ENCODE measurements around the gene KCTD15. TPM values are rescaled to one million over a fixed set of nuclear protein-coding genes. Genes with fewer than 3 reads are reported as not detected.

KCTD15 gene
- total RNA-seq, 1 experiment from 2014 or later = 65.4 TPM

- DNase-seq (ENCODE audit: low read depth, low spot score) = no peak
- in situ Hi-C loops (cut with HindIII; ENCODE audit: low pct_unique_long_range_greater_than_20kb, low sequenced_read_pairs) = no loop called here
Observed at GRCh38 chr19:33823341-33823740, 26.7 kb downstream of the KCTD15 start.

- no peak for DNase-seq (ENCODE audit: low read depth, low spot score)
- in situ Hi-C loops (cut with HindIII; ENCODE audit: low pct_unique_long_range_greater_than_20kb, low sequenced_read_pairs) = no loop called here
Observed at GRCh38 chr19:33825556-33825955, 28.9 kb downstream of the KCTD15 start.

- in situ Hi-C loops (cut with HindIII; ENCODE audit: low pct_unique_long_range_greater_than_20kb, low sequenced_read_pairs) = no loop called here
- DNase-seq (ENCODE audit: low read depth, low spot score) = no peak
Observed at GRCh38 chr19:33826521-33826920, 29.9 kb downstream of the KCTD15 start.

- in situ Hi-C loops (cut with HindIII; ENCODE audit: low pct_unique_long_range_greater_than_20kb, low sequenced_read_pairs) = no loop called here
- no peak for DNase-seq (ENCODE audit: low read depth, low spot score)
Observed at GRCh38 chr19:33828266-33829075, 31.8 kb downstream of the KCTD15 start.

DNA sequence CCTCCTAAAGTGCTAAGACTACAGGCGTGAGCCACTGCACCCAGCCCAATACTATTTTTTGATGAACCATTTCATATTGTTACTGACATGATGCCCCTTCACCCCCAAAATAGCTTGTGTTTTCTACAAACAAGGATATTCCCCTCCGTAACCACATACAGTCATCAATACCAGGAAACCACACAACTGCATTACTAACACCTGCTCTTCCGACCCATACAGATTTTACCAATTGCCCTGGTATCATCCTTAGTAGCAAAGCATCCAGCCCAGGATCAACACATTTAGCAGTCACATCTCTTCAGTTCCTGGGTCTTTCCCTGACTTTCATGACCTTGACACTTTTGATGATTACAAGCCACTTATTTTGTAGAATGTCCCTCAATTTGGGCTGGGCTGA, 33.6 kb downstream of the KCTD15 start:
- in situ Hi-C loops (cut with HindIII; ENCODE audit: low pct_unique_long_range_greater_than_20kb, low sequenced_read_pairs) = no loop called here
- DNase-seq (ENCODE audit: low read depth, low spot score) = no peak

DNA sequence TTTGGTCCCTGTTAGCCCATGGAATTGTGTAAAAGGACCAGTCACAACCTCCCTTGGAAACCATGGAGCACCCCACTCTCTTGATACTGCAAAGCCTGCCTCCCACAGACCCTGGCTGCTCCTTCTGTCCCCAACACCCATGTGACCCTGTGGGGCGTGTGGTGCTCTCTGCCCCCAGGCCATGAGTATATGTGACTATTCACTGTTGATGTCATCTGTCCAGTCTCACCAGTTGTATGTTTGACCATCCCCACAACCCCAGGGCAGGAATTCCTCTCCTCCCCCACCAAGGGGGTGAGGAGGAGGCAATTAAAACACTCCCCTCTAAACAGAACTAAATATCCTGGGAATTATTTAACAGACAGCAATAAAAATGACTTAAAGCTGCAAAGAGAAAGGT, 35.2 kb downstream of the KCTD15 start:
- in situ Hi-C loops (cut with HindIII; ENCODE audit: low pct_unique_long_range_greater_than_20kb, low sequenced_read_pairs) = no loop called here
- no peak for DNase-seq (ENCODE audit: low read depth, low spot score)

- in situ Hi-C loops (cut with HindIII; ENCODE audit: low pct_unique_long_range_greater_than_20kb, low sequenced_read_pairs) = no loop called here
Observed at GRCh38 chr19:33832633-33833032, 36.0 kb downstream of the KCTD15 start.

DNA sequence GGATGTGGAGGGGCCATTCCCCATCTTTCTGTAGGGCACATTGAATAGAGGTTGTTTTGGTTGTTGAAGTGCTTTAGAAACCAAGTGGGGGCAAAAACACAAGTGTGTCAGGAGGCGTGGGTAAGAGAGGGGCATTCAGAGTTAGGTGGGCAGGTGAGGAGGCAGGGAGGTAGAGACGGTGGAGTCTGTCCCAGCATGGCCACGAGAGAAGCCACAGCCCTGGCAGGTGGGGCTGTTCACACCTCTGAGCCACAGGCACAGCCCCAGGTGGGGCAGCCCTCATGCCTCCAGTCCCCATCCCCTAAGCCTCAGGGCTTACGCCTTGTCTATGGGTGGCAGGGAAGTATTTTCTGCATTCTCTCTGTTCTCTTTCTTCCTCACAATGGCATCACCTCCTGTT, 43.7 kb downstream of the KCTD15 start:
- in situ Hi-C loops (cut with HindIII; ENCODE audit: low pct_unique_long_range_greater_than_20kb, low sequenced_read_pairs) = no loop called here
- DNase-seq (ENCODE audit: low read depth, low spot score) = no peak

More at GRCh38 chr19:33832633-33833032, 36.0 kb downstream of the KCTD15 start:
- DNase-seq (ENCODE audit: low read depth, low spot score) = no peak

- in situ Hi-C loops (cut with HindIII; ENCODE audit: low pct_unique_long_range_greater_than_20kb, low sequenced_read_pairs) = no loop called here
- no peak for DNase-seq (ENCODE audit: low read depth, low spot score)
Observed at GRCh38 chr19:33840783-33841182, 44.1 kb downstream of the KCTD15 start.

GRCh38 chr19:33841685-33842084, 45.0 kb downstream of the KCTD15 start:
- DNase-seq (ENCODE audit: low read depth, low spot score) = no peak
- in situ Hi-C loops (cut with HindIII; ENCODE audit: low pct_unique_long_range_greater_than_20kb, low sequenced_read_pairs) = no loop called here

DNA sequence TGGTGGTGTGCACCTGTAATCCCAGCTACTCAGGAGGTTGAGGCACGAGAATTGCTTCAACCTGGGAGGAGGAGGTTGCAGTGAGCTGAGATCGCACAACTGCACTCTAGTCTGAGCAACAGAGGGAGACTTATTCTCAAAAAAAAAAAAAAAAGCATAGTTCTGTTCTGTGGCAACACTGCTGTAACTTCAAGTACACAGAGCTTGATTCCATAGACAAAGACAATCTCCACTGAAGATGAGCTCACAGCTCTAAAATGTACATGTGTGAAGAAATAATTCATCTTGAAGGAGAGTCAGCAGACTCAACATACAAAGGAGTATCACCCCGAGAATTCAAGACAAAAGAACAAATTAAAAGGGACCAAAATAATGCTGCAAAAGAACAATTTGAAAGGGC, 47.8 kb downstream of the KCTD15 start:
- DNase-seq (ENCODE audit: low read depth, low spot score) = no peak
- in situ Hi-C loops (cut with HindIII; ENCODE audit: low pct_unique_long_range_greater_than_20kb, low sequenced_read_pairs) = no loop called here

DNA sequence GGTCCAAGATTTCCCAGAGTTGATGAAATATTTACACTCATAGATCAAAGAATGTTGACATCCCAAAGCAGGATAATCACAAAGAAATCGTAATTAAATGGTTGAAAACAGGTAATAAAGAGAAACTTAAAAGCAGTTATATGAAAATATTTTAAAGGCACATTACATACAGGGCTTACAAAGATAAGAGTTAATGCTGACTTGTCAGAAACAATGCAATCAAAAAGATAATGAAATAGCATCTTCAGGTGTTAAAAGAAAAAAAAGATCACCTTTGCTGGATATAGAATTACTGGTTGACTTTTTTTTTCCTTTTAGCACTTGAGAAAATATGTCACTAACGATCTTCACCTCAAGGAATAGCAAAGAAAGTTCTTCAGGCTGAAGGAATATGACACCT, 48.8 kb downstream of the KCTD15 start:
- in situ Hi-C loops (cut with HindIII; ENCODE audit: low pct_unique_long_range_greater_than_20kb, low sequenced_read_pairs) = no loop called here
- DNase-seq (ENCODE audit: low read depth, low spot score) = no peak

DNA sequence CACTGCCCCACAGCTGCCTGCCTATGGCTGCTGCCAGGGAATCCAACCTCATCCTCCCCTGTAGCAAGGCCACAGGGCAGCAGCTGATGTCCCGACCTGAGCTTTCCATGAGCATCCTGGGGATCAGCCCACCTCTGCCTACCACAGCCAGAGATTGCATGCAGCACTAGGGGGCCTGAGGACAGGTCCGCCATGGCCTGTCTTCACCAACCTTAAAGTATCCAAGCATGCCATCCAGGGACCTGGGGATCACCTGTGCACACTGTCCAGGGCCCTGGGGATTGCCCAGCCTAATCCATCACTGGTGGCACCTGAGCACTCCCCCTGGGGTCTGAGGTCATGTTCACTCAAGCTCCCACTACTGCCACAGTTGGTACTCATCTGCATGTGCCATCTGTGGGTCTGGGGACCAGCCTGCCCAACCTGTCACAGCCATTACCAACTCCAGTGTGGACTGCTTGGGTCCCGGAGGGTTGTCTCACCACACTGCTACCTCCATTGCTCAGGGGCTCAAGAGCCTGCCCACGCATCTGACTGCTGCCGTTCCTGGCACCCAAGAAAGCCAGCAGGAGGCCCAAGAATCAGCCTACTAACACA, 53.0 kb downstream of the KCTD15 start:
- in situ Hi-C loops (cut with HindIII; ENCODE audit: low pct_unique_long_range_greater_than_20kb, low sequenced_read_pairs) = no loop called here
- no peak for DNase-seq (ENCODE audit: low read depth, low spot score)

DNA sequence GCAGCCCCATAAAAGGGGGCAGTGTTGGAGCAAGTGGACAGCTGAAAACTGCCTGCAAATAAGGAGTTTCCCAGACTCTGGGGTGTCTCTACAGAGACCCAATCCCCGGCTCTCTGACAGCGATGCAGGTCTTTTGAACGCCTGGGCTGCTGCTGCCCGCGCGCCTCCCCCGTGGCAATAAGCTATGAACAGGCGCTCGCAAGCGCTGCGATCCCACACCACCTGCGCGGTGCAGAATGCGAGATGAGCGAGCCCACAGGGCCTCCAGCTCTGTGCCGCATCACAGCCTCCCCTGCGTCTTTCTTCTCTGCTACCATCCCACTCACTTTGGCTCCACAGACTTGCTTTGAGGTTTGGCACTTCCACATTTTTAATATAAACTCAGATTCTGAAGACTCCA, 62.3 kb downstream of the KCTD15 start:
- in situ Hi-C loops (cut with HindIII; ENCODE audit: low pct_unique_long_range_greater_than_20kb, low sequenced_read_pairs) = no loop called here

GRCh38 chr19:33860312-33861090, 63.8 kb downstream of the KCTD15 start:
- in situ Hi-C loops (cut with HindIII; ENCODE audit: low pct_unique_long_range_greater_than_20kb, low sequenced_read_pairs) = no loop called here
- peak; percentile 14 for DNase-seq (ENCODE audit: low read depth, low spot score)

More for the DNA sequence above, 62.3 kb downstream of the KCTD15 start:
- DNase-seq (ENCODE audit: low read depth, low spot score) = no peak

DNA sequence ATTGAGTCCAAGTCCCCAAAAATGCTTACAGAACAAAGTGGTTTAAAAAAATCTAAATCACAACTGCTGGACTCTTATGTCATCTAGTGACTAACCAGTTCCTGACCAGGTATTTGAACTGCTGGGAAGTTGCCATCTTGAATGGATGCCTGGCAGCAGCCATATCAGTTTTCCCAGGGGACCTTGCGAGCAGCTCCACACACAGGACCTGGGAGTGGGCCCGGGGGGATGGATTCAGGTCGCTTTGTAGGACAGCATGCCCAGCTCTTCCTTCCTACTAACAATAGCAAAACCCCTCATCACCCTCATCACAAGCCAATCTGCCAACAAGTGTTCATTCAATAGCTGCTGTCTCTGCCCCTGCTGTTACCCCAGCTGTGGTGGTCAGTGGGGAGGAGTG, 65.3 kb downstream of the KCTD15 start:
- DNase-seq (ENCODE audit: low read depth, low spot score) = no peak
- in situ Hi-C loops (cut with HindIII; ENCODE audit: low pct_unique_long_range_greater_than_20kb, low sequenced_read_pairs) = no loop called here

DNA sequence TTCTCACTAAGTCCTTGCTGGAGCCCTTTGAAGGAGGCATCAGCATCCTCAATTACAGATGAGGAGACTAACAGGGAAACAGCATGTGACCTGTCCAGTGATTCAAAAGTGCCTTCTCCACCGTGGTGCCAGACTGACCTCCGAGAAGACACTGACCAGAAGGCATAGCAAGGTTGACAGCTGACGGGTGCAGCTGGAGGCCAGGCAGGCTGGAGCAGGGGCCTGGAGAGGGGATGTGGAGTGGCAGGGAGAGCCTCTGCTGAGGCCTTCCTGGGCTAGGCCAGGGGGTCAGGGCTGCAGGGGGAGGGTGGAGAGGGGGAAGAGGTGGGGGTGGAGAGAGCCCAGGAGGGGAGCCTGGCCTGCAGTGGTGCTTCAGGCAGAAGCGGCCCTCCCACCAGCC, 66.3 kb downstream of the KCTD15 start:
- in situ Hi-C loops (cut with HindIII; ENCODE audit: low pct_unique_long_range_greater_than_20kb, low sequenced_read_pairs) = no loop called here
- DNase-seq (ENCODE audit: low read depth, low spot score) = no peak

DNA sequence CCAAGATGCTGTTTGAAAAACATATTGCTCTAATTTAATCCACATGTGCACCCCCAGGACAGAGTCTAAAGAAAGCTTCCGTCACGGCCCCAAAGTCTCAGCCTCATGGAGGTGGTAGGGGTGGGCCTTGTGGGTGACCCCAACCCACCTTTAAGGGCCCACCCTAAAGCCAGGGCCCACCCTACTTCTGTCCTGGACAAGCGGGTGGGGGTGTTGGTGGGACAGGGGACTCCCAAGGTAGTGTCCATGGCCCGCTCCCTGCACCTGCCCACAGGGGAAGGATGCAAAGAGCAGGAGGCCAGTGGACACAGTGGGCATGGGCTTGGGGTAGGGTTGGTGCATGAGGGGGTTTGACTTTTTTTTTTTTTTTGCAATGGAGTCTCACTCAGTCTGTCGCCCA, 66.8 kb downstream of the KCTD15 start:
- no peak for DNase-seq (ENCODE audit: low read depth, low spot score)

More for the DNA sequence above, 66.8 kb downstream of the KCTD15 start:
- in situ Hi-C loops (cut with HindIII; ENCODE audit: low pct_unique_long_range_greater_than_20kb, low sequenced_read_pairs) = no loop called here

Measured in SK-MEL-5 (cell line).